Mesendoderm (in vitro differentiated cells): Measurements from ENCODE around the gene RRP1.
"Not testable (repeated sequence)": the region's sequence is repeated elsewhere in the genome, so short reads cannot be mapped to it uniquely, and the experiment has no call there.

ENCODE experiments used
- DNase-seq: peaks from one replicate; pipeline ENCODE4 v3.0.0; 2013
- H2AK5ac ChIP-seq: 2 replicates; pipeline ENCODE4 v1.6.1; 2013; ENCODE audit warnings: low read length, inconsistent platforms
- H2BK120ac ChIP-seq: 2 replicates; pipeline ENCODE4 v1.6.1; 2013; ENCODE audit warnings: low read depth, mild to moderate bottlenecking, low read length, moderate library complexity, mixed read lengths
- H2BK15ac ChIP-seq: replicated peaks from 2 replicates; pipeline ENCODE4 v1.6.1; 2013; ENCODE audit warnings: low read depth, mild to moderate bottlenecking, moderate library complexity
- H2BK5ac ChIP-seq: 2 replicates; pipeline ENCODE4 v1.6.1; 2013; ENCODE audit warnings: low read length, inconsistent platforms
- H3K18ac ChIP-seq: 2 replicates; pipeline ENCODE4 v1.6.1; 2013; ENCODE audit warnings: mild to moderate bottlenecking, low read length, mixed read lengths
- H3K23ac ChIP-seq: one replicate; pipeline ENCODE4 v1.6.1; 2013; ENCODE audit warnings: low read length
- H3K27ac ChIP-seq: 2 replicates; pipeline ENCODE4 v1.5.1; 2013; ENCODE audit warnings: low read depth, mild to moderate bottlenecking, inconsistent platforms, low read length, moderate library complexity
- H3K27me3 ChIP-seq: 2 replicates; pipeline ENCODE4 v1.6.1; 2013; ENCODE audit warnings: low read length, control low read depth, mild to moderate bottlenecking, inconsistent platforms; ENCODE audit not compliant: insufficient read depth, poor library complexity
- H3K36me3 ChIP-seq: 2 replicates; pipeline ENCODE4 v1.6.1; 2013; ENCODE audit warnings: low read length, inconsistent platforms; ENCODE audit not compliant: control insufficient read depth, insufficient read depth
- H3K4ac ChIP-seq: one replicate; pipeline ENCODE4 v1.6.1; 2013; ENCODE audit warnings: low read depth, mild to moderate bottlenecking, low read length, moderate library complexity
- H3K4me1 ChIP-seq: 2 replicates; pipeline ENCODE4 v1.6.1; 2013; ENCODE audit warnings: low read depth, low read length, inconsistent platforms; ENCODE audit not compliant: control insufficient read depth
- H3K4me2 ChIP-seq: 2 replicates; pipeline ENCODE4 v1.6.1; 2013; ENCODE audit warnings: low read length
- H3K4me3 ChIP-seq: 2 replicates; pipeline ENCODE4 v1.5.1; 2013; ENCODE audit warnings: mild to moderate bottlenecking, low read length
- H3K56ac ChIP-seq: one replicate; pipeline ENCODE4 v1.6.1; 2013; ENCODE audit warnings: low read length
- H3K79me1 ChIP-seq: 2 replicates; pipeline ENCODE4 v1.6.1; 2013; ENCODE audit warnings: low read length, inconsistent platforms
- H3K79me2 ChIP-seq: 2 replicates; pipeline ENCODE4 v1.6.1; 2013; ENCODE audit warnings: mild to moderate bottlenecking, low read length; ENCODE audit not compliant: control insufficient read depth, insufficient read depth
- H3K9ac ChIP-seq: 2 replicates; pipeline ENCODE4 v1.6.1; 2013; ENCODE audit warnings: low read length, inconsistent platforms
- H4K5ac ChIP-seq: one replicate; pipeline ENCODE4 v1.6.1; 2013; ENCODE audit warnings: low read length
- H4K8ac ChIP-seq: one replicate; pipeline ENCODE4 v1.6.1; 2013; ENCODE audit warnings: low read depth, mild to moderate bottlenecking, control low read depth, low read length, moderate library complexity
- WGBS: extraction: QIAGEN DNeasy Blood & Tissue Kit; methylation state at CpG from one replicate; pipeline ENCODE4 v1.1.7; 2013; ENCODE audit warnings: low lambda C conversion rate, missing lambda C conversion rate; ENCODE audit not compliant: insufficient coverage; ENCODE audit errors: extremely low coverage; 5-methylcytosine and 5-hydroxymethylcytosine counted together

RRP1 gene

GRCh38 chr21:43822166-43822565, 32.8 kb downstream of the RRP1 start:
- H3K79me1 ChIP-seq, H3K4me2 ChIP-seq, H3K4ac ChIP-seq, H4K5ac ChIP-seq, H2BK15ac ChIP-seq, H3K56ac ChIP-seq, H3K23ac ChIP-seq, H3K27me3 ChIP-seq, DNase-seq, H3K79me2 ChIP-seq, H2BK5ac ChIP-seq, H3K4me3 ChIP-seq, H2BK120ac ChIP-seq, H3K4me1 ChIP-seq, H3K27ac ChIP-seq, H3K18ac ChIP-seq, H4K8ac ChIP-seq, H2AK5ac ChIP-seq, H3K9ac ChIP-seq, H3K36me3 ChIP-seq: not testable (repeated sequence)
- WGBS = no CpG with 5 or more reads among the region's 25 CpGs

DNA sequence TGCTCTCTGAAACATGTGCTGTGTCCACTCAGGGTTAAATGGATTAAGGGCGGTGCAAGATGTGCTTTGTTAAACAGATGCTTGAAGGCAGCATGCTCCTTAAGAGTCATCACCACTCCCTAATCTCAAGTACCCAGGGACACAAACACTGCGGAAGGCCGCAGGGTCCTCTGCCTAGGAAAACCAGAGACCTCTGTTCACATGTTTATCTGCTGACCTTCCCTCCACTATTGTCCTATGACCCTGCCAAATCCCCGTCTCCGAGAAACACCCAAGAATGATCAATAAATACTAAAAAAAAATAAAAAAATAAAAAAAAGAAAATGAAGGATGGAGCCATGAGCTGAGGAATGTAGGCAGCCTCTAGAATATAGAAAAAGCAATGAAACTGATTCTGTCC, 33.4 kb downstream of the RRP1 start:
- H3K4ac ChIP-seq, H3K79me1 ChIP-seq, H3K79me2 ChIP-seq, H4K8ac ChIP-seq, H3K27me3 ChIP-seq, H3K4me1 ChIP-seq, H3K18ac ChIP-seq, H3K56ac ChIP-seq, H3K23ac ChIP-seq, H2BK120ac ChIP-seq, H3K4me3 ChIP-seq, H2BK15ac ChIP-seq, H3K4me2 ChIP-seq, H3K27ac ChIP-seq, H3K9ac ChIP-seq, H4K5ac ChIP-seq, H3K36me3 ChIP-seq, H2AK5ac ChIP-seq, DNase-seq, H2BK5ac ChIP-seq: not testable (repeated sequence)
- WGBS = no CpG with 5 or more reads among the region's 5 CpGs

- no peak overlapping the region for H2AK5ac ChIP-seq
- H2BK120ac ChIP-seq = no peak overlapping the region
- no peak overlapping the region for H3K4ac ChIP-seq
- H4K5ac ChIP-seq = no peak overlapping the region
- H2BK15ac ChIP-seq = no peak overlapping the region
- H3K23ac ChIP-seq = no peak overlapping the region
- H3K4me3 ChIP-seq = no peak overlapping the region
- no peak overlapping the region for H4K8ac ChIP-seq
- H2BK5ac ChIP-seq = no peak overlapping the region
- H3K27me3 ChIP-seq = no peaks in the 10 kb centered on the region
- H3K4me1 ChIP-seq = no peaks in the 10 kb centered on the region
- H3K79me2 ChIP-seq = no peaks in the 10 kb centered on the region
- no peak overlapping the region for H3K27ac ChIP-seq
- H3K4me2 ChIP-seq = no peak overlapping the region
- no peaks in the 10 kb centered on the region for H3K36me3 ChIP-seq
- H3K79me1 ChIP-seq = no peaks in the 10 kb centered on the region
- H3K9ac ChIP-seq = no peak overlapping the region
- no peak overlapping the region for H3K56ac ChIP-seq
- H3K18ac ChIP-seq = no peak overlapping the region
- no CpG with 5 or more reads among the region's 17 CpGs for WGBS
- DNase-seq = no peak
Measured at GRCh38 chr21:43824333-43825241, 35.2 kb downstream of the RRP1 start.

DNA sequence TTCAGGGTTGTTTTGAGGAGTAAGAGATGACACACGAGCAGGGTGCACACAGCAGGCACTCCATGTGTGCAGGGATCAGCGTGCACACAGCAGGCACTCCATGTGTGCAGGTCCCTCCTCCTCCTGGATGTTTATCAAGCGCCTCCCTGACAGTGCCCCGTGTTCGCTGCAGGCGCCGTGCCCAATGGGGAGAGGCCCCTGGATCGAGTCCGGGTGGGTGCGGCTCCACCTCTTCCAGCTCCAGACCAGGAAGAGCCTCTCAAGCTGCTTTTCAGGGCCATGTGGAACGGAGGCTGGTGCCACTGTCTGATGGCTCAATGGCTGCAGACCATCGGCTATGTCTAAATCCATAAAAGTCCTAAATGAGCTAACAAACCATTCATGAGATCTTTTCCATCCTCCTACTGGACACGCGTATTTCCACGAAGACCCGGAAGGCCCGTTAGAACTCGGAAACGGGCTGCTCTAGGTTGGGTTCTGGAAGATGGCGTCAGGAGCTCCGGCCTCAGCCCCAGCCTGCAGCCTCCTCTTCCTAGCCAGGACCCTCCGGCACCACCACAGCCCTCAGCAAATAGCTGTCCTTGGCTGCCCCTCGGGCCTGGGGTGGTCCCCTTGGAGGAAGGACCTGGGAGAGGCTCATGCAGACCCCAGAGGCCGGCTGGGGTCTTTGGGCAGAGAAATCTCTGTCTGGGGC, 36.0 kb downstream of the RRP1 start:
- H2BK120ac ChIP-seq = no peak overlapping the region
- no CpG with 5 or more reads among the region's 24 CpGs for WGBS

DNA sequence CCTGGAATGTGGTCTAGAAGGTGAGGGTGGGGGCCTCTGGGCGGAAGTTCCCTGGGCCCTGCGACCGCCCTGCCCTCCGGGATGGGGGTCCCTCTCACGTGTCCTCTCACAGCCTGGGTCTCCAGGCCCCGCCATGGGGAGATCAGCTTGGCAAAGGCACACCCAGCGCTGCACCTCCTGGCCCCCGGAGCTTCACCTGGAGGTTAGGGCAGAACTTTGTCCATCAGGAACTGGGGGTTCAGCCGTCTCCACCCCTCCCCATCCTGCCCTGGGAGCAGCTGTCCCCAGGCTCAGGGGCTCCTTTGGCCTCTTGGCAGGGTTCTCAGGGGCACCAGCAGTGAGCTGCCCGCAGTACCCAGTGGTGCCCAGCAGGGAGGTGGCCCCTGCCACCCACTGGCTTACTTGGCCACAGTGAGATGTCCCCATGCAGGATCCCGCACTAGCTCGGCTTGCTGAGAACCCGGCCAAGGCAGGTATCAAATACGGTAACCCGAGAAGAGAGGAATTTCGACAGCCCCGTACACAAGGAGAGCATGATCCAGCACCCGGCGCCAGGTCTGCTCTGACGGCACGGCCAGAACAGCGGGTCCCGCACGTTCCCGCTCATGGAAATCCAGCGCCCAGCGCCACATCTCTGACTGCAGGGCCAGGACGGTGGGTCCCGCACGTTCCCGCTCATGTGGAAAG, 36.7 kb downstream of the RRP1 start:
- no peak overlapping the region for H3K56ac ChIP-seq
- H2BK120ac ChIP-seq = no peak overlapping the region
- no peak overlapping the region for H2AK5ac ChIP-seq
- H3K18ac ChIP-seq = no peak overlapping the region
- no peaks in the 10 kb centered on the region for H3K79me2 ChIP-seq
- no peaks in the 10 kb centered on the region for H3K27me3 ChIP-seq
- H3K4me1 ChIP-seq = no peaks in the 10 kb centered on the region
- no peak overlapping the region for H3K4me2 ChIP-seq
- no peak overlapping the region for H4K8ac ChIP-seq
- no peak overlapping the region for H3K27ac ChIP-seq
- no peak overlapping the region for H3K4ac ChIP-seq
- no peak overlapping the region for H2BK15ac ChIP-seq
- WGBS = no CpG with 5 or more reads among the region's 31 CpGs
- no peak overlapping the region for H3K4me3 ChIP-seq
- DNase-seq = peak; percentile 35
- H3K23ac ChIP-seq = no peak overlapping the region
- H3K9ac ChIP-seq = no peak overlapping the region
- no peaks in the 10 kb centered on the region for H3K79me1 ChIP-seq
- H3K36me3 ChIP-seq = no peaks in the 10 kb centered on the region
- no peak overlapping the region for H4K5ac ChIP-seq
- no peak overlapping the region for H2BK5ac ChIP-seq

More for the DNA sequence above, 36.0 kb downstream of the RRP1 start:
- Histone ChIP-seq H3K27ac (no peak overlapping the region), H3K4ac (no peak overlapping the region), H3K4me3 (no peak overlapping the region), H3K27me3 (no peaks in the 10 kb centered on the region), H3K4me1 (no peaks in the 10 kb centered on the region), H3K18ac (no peak overlapping the region), H3K79me1 (no peaks in the 10 kb centered on the region), H3K56ac (no peak overlapping the region), H3K9ac (no peak overlapping the region), H3K79me2 (no peaks in the 10 kb centered on the region), H3K36me3 (no peaks in the 10 kb centered on the region), H3K23ac (no peak overlapping the region), H4K5ac (no peak overlapping the region), H4K8ac (no peak overlapping the region), H2BK5ac (no peak overlapping the region), H2AK5ac (no peak overlapping the region), H2BK15ac (no peak overlapping the region), H3K4me2 (no peak overlapping the region)
- DNase-seq = no peak
